OCI-M1 (cell line): Measurements from ENCODE around the gene FAM222B.
A peak's percentile ranks its signal among the peaks of the same experiment; 100 is the strongest.

Experiments
- DNase-seq: peaks from one replicate; lab custom pipeline; 2025; lab: John Stamatoyannopoulos, UW

Gene FAM222B

DNA sequence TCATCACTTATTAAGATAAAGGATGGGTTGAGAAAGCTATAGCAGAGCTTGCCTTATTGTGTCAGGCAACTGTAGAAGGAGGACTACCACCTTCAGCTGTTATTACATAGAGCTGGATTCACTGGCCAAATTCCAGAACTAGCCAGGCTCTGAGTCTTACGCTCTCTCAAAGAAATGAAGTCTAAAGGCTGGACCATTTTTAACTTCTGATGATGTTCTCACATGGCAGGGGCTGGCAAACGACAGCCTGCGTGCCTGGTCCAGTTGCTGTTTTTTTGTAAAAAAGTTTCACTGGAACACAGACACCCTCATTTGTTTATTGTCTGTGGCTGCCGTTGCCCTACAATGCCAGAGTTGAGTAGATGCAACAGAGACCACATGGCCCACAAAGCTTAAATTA, 77.6 kb downstream of the FAM222B start:
- no peak for DNase-seq

DNA sequence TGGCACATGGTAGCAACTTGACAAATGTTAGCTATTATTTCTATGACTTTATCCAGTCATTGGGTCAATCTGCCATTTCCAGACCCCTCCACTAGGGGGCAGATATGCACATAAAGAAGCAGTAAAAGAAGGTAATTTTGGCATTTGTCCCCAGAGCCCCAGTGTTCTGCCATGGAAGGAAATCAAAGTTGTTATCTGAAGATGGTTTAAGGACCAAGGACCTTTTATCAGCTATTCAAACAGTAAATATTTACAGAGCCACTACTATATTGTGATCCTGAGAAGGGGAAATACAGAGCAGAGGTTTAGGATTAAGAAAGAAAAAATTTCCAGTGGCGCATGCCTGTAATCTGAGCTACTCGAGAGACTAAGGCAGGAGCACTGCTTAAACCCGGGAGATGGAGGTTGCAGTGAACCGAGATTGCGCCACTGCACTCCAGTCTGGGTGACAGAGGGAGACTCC, 78.8 kb downstream of the FAM222B start:
- peak; percentile 94 for DNase-seq

DNA sequence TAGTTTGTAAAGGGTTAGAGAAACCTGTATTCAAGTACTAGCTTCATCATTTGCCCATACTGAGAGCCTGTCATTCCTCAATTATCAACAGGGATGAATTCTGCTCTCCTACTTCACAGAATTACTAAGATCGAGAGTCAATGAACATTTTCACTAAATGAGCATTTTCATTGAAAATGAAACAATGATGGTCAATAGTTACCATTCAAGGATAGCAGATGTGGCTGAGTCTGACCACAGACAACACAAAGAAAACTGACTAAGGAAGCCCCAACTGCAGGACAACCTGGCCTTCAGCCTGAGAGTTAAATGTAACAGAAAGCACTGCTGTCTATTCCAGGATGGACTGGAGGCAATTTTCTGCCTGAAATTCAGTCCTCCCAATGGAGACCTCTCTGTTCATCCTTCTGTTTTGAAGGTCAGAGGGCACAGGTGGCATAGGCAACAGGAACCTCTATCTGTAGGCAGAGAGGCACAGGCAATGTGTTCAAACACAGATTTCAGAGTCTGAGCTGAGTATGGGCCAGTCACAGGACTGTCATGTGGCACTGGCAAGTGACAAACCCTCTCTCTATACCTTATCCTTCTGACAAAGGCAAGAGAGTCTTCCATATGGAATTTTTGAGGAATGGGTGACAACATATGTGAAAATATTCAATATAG, 79.3 kb downstream of the FAM222B start:
- DNase-seq = no peak

DNA sequence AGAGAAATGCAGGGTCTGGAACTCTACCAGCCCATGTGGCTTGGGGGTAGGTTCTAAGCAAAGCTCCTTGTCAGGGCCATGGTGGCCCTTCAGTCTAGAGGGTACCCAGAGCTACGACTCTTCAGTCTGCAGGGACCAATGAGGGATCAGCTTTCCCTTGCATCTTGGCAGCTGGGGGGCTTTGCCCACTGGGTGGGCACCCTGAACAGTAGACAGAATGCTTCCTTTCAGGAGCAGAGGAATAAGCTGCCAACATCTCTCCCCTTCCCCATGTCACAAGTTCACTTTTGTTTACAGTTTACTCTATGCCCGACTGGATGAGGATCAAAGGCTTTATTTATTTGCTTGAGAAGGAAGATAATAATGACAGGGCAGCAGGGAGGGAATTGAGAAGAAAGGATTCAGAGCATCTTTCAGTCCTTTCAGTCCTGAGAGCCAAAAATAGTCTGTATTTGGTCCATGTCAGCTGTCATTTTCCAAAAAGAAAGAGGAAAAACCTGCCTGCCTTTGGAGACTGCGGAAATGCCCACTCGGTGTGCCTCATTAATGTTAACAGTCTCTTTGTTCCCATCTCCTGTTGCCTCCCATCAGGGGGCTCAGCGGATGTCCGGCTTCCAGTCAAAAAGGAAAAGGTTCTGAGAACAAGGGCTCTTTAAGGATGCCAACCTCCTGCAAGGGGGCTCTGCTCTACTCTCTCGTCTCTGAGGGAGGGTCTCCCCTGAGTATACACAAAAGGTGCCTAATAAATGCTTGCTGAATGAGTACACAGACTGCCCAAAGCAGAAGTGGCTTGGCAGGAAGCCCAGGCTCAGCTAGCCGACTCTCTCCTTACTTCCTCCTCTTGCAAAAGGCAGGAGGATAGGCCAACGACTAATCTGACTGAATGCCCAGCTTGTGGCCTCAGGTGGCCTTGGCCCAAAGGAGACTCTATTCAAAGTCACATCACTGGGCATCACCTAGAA, 81.7 kb downstream of the FAM222B start:
- peak; percentile 80 for DNase-seq

DNA sequence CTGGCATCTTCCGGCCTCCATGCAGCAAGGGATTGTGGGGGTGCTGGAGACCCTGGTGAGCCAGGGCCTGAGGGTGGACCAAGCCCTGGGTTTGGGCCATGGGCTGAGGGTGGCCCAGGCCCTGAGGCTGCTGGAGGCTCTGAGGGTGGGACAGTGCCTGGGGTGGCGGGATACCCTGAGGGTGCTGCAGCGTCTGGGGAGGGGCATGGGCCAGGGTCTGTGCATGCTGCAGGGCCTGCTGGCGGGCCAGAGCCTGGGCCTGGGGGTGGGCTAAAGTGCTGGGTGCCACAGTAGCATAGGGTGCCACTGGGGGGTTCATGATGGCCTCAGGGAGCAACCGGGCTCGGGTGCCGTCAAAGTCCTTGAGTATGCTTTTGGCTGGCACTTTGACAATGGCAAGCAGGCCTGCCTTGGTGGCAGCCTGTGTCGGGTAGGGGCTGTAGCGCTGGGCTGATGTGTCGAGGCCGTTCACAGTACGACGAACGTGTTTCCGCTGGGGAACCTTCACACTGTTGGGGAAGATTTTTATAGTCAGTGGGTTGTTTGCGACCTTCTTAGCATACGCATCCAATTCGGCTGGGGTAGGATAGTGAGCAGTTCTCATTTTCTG, 83.2 kb downstream of the FAM222B start:
- no peak for DNase-seq

DNA sequence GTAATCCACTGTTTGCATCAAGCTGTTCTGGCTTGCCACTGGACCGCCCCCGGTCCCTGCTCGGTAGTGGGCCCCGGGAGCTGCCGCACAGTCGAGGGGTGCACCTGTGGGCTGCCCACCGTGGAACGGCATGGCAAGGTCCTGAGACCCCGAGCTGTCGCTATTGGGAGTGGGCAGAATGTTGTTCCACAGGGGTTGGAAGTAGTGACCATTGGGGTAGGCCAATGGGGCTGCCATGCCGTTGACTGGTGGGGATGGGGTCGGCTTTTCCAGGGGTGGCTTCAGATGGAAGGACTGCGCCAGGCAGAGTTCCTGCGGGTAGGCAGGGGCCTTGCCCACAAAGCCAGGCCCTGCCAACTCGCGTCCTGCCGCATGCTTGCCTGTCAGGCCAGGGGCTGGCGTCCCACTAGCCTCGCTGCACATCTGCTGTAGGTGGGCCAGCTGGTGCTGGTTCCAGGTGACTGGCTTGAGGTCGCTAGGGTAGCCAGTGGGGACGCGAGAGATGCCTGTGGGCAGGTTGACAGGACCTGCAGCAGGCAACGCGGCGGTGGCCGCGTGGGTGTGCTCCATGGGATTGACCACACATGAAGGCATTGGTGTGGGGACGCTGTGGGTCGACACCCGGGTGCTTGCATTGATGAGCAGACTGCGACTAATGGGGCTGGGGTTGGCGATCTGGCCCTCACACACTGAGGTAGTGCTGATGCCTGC, 84.0 kb downstream of the FAM222B start:
- DNase-seq = no peak

DNA sequence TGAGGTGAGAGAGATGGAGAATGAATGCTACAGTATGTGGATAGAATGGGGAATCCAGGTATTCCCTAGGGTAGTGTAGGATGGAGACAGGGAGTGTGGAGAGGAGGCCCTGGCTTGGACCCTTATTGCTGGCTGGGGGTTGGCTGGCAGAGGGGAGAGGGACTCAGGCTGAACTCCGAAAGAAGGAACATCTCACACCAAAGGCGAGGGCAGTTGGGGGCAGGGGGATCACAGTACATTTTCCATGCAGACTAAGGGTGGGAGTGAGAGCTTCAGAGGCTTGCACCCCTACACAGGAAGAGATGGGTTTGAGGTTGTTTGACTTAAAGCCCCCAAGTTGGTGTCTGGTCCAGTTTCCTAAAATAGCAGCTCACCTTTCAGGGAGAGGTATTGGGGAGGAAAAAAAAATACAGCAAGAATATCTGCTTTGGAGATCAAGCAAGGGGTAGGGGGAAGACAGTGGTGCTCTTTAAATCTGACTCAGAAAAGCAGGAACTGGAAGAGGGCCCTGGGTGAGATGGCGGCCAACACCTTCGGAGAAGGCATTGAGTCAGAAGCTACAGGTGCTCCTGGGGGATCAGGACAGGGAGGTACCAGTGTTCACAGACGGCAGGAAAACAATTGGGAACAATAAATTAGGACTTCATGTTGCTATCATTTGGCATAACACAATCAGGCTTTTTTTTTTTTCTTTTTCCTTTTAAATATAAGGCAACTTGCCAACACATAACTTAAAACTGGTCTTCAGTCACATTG, 86.4 kb downstream of the FAM222B start:
- no peak for DNase-seq

DNA sequence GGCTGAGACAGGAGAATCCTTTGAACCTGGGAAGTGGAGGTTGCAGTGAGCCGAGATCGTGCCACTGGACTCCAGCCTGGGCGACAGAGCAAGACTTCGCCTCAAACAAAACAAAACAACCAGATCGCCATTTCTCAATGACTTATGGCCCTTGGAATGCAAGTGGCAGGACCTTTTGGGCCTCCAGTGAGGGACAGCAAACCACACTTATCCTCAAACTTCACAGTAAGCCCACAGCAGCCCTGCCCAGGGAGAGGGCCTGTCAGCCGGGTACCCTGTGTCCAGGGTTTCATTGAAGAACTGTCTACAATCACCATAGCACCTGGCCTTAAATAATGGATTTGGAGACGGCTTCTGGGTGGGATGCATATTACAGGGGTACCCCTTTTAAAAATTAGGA, 87.1 kb downstream of the FAM222B start:
- no peak for DNase-seq

DNA sequence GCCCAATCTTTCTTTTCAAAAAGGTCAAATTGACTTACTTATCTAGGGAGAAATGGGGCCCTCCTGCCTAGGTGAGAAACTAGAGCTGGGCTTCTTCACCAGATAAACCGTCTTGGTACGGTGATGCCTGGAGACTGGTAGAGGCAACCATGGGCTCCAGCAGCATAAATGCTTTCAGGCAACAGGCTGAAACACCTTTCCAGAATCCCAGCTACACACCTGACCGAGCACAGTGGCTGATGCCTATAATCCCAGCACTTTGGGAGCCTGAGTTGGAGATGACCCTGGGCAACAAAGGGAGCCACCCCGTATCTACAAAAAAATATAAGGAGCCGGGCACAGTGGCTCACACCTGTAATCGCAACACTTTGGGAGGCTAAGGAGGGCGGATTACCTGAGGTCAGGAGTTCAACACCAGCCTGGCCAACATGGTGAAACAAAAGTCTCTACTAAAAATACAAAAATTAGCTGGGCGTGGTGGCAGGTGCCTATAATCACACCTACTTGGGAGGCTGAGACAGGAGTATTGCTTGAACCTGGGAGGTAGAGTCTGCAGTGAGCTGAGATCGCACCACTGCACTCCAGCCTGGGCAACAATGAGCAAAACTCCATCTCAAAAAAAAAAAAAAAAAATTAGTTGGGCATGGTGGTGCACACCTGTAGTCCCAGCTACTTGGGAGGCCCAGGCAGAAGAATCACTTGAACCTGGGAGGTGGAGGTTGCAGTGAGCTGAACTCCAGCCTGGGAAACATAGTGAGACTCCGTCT, 90.8 kb downstream of the FAM222B start:
- DNase-seq = no peak

DNA sequence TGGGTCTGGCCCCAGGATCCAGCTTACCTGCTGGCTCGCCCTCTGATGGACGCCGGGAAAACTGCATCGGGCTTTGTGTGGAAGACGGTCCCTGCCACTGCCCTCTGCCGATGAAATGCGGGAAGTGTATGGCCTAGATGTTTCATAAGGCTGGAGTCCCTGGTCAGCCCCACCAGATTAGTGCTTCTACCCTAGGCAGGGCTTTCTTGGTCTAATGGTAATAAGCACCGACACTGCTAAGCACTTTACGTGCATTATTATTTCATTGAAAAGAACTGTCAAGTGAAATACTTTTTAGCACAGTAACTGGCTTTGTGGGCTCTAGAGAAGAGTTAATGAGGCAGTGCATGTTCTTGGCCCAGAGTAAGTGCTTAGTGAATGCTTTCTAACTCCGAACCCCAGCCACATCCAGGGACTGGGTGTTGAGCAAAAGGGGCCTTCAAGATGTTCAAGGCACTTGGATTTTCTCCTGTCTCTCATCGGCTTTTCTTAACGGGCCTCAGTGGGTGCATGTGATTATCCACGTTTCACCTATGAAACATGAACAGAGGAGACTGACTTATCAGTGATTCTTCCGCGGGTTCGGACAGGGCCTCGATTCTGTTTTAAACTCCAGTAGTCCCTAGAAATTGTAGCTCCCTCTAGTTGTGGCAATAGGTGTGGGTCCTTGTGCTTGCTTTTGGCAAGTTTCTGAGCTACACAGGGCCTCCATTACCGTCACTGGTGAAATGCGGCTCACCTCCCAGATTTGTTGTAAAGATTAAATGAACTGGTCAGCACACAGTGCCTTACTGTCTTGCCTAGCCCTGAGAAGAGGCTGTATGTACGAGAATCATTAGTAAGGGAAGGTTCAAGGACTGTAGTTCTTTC, 92.2 kb downstream of the FAM222B start:
- peak; percentile 98 for DNase-seq

DNA sequence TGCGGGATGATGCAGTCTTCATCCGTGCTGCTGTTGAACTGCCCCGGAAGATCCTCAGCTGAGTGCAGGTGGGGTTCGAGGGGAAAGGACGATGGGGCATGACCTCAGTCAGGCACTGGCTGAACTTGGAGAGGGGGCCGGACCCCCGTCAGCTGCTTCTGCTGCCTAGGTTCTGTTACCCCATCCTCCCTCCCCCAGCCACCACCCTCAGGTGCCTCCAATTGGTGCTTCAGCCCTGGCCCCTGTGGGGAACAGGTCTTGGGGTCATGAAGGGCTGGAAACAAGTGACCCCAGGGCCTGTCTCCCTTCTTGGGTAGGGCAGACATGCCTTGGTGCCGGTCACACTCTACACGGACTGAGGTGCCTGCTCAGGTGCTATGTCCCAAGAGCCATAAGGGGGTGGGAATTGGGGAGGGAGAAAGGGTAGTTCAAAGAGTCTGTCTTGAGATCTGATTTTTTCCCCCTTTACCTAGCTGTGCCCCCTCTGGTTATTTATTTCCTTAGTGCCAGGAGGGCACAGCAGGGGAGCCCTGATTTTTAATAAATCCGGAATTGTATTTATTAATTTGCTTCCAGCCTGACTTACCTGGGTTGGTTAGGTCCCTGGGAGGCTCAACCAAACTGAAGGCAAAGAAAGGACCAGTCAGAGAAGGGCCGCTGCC, 92.9 kb downstream of the FAM222B start:
- DNase-seq = no peak

DNA sequence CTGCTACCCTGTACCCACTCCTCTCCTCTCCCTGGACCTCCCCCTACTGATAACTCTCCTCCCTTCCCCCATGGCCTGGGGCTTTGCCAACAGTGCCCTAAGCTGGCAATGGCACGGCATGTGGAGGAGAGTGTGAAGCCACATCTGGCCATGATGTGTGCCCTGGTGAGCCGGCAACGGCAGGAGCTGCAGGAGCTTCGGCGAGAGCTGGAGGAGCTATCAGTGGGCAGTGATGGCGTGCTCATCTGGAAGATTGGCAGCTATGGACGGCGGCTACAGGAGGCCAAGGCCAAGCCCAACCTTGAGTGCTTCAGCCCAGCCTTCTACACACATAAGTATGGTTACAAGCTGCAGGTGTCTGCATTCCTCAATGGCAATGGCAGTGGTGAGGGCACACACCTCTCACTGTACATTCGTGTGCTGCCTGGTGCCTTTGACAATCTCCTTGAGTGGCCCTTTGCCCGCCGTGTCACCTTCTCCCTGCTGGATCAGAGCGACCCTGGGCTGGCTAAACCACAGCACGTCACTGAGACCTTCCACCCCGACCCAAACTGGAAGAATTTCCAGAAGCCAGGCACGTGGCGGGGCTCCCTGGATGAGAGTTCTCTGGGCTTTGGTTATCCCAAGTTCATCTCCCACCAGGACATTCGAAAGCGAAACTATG, 93.6 kb downstream of the FAM222B start:
- no peak for DNase-seq

DNA sequence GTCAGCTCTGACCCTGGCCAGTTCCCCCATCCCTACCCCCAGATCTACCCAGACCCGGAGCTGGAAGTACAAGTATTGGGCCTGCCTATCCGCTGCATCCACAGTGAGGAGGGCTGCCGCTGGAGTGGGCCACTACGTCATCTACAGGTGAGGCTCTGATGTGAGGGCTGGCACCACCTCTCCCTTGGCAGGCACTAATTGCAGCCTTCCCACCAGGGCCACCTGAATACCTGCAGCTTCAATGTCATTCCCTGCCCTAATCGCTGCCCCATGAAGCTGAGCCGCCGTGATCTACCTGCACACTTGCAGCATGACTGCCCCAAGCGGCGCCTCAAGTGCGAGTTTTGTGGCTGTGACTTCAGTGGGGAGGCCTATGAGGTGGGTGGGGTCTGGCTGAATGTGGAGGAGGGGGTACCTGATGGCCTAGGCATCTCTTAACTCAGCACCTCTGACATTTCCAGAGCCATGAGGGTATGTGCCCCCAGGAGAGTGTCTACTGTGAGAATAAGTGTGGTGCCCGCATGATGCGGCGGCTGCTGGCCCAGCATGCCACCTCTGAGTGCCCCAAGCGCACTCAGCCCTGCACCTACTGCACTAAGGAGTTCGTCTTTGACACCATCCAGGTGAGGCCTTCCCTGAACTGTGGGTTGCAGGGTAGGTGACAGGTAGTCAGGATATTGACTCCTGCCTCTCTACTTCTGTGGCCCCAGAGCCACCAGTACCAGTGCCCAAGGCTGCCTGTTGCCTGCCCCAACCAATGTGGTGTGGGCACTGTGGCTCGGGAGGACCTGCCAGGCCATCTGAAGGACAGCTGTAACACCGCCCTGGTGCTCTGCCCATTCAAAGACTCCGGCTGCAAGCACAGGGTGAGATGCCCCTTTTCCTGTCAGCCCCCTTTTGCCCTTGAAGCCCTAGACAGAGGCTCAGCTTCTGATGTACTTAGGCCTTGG, 94.5 kb downstream of the FAM222B start:
- DNase-seq = no peak

DNA sequence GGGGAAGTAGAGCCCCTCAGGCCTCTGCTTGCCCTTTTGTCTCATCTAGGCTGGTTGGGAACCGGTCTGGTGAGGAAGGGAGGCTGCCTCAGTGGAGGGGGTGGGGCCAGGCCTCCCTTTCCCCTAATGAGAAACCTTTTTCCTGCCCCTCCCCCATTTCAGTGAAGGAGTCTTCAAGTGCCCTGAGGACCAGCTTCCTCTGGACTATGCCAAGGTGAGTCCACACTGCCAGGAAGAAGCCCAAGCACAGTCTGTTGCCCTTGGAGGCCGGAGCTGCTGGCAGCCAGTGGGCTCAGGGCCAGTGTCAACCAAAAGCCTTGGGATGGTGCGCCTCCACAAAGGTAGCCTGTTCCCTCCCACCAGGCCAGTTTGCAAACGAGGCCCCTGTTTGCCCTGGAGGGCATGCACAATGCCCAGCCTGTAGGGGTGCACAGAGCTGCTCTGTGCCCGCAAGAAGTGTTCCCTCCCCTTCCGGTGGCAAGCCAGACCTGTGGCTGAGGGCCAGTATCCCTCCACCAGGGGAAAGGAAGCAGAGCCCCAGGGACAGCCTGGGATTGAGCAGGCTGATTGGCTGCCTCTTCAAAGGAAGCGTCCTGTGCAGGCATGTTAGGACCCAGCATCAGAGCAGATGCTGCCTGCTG, 95.4 kb downstream of the FAM222B start:
- no peak for DNase-seq

DNA sequence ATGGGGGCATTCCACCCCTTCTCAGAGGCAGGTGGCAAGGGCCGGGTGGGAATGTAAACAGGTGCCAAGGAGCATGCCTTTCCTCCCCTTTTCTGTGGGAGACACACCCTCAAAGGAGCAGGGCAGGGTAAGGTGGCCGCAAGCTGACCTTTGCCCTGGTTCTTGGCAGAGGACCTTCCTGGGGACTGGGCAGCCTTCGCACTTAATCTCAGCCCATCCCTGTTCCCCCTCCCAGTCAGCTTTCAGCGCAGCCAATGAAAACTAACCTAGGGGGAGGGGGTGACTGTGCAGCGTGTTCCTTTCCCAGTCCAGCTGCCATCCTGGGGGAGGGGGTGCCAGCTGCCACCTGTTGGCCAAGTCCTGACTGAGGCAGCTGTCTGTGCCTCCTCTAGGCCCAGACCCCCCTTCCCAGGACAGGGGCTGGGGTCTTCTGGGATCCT, 96.0 kb downstream of the FAM222B start:
- no peak for DNase-seq

DNA sequence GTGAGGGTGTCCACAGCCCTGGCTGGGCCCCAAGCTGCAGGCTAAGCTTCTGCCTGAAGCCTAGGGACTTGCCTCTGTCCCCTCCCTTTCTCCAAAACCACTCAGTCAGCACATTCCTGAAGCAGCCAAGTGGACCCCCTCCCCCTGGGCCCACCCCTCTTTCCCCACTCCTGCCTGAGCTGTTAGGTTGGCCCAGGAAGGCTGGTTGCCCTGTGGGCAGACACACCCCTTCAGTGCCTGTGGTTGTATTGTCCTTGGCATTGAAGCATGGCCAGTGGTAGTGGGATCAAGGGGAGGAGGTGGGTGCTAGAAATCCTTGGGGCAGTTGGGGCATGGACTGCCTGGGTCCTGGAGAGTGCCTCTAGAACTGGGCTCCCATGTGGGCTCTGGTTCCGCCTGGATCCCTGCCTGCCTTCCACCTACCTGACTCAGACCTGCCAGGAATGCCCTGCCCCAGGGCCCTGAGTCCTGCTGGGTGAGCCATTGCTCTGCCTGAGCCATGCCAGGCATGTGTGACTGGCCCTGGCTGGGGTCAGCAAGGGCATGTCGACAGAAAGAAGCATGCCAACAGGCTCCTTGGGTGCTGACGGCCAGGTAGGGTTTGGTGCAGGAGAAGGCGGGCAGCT, 96.7 kb downstream of the FAM222B start:
- no peak for DNase-seq
